ENCODE data around the gene MARCKSL1. TPM values are rescaled to one million over a fixed set of nuclear protein-coding genes. Genes with fewer than 3 reads are reported as not detected.

MARCKSL1 gene
- total and polyA plus RNA-seq, 4 donors = 4.7 to 34.7 (median 20.6) TPM

- Histone ChIP-seq H3K4me1 (ENCODE audit: control insufficient read depth in 1 of 2, insufficient read depth in 2 of 2, low read length in 2 of 2) (no peaks in the 10 kb centered on the region), H3K27me3 (ENCODE audit: control insufficient read depth in 1 of 2, insufficient read depth in 2 of 2, low read length in 1 of 2) (no peaks in the 10 kb centered on the region), H3K36me3 (ENCODE audit: control insufficient read depth in 1 of 2, insufficient read depth in 2 of 2, low read length in 1 of 2) (peaks cover 6 to 8% of the 10 kb centered on the region in 2 donors), H3K4me3 (ENCODE audit: low read length in 2 of 2) (no peak overlapping the region), H3K9me3 (ENCODE audit: control insufficient read depth, low read length) (no peaks in the 10 kb centered on the region), H3K27ac (ENCODE audit: low read depth in 1 of 2, low read length in 2 of 2) (no peak overlapping the region)
- no peak for DNase-seq
- intact Hi-C loops (cut with DNase I) = no loop called here
- WGBS, 2 donors = 79 to 83% methylated on average over 3 of the region's 3 CpGs
- ATAC-seq (ENCODE audit: low FRiP score) = no peak
Measured at GRCh38 chr1:32332290-32333079, 3.5 kb downstream of the MARCKSL1 start.

GRCh38 chr1:32331549-32331948 lies 4.5 kb downstream of the MARCKSL1 start:
- H3K27ac ChIP-seq (ENCODE audit: low read depth in 1 of 2, low read length in 2 of 2) = no peak overlapping the region
- 91 to 92% methylated on average over 12 of the region's 12 CpGs for WGBS, 2 donors
- H3K9me3 ChIP-seq (ENCODE audit: control insufficient read depth, low read length) = no peaks in the 10 kb centered on the region
- no peaks in the 10 kb centered on the region for H3K27me3 ChIP-seq (ENCODE audit: control insufficient read depth in 1 of 2, insufficient read depth in 2 of 2, low read length in 1 of 2)
- intact Hi-C loops (cut with DNase I) = no loop called here
- no peak for ATAC-seq (ENCODE audit: low FRiP score)
- DNase-seq = peak in 1 of 2 donors; percentile 26
- peaks cover 6 to 15% of the 10 kb centered on the region in 2 donors for H3K36me3 ChIP-seq (ENCODE audit: control insufficient read depth in 1 of 2, insufficient read depth in 2 of 2, low read length in 1 of 2)
- no peak overlapping the region for H3K4me3 ChIP-seq (ENCODE audit: low read length in 2 of 2)
- no peaks in the 10 kb centered on the region for H3K4me1 ChIP-seq (ENCODE audit: control insufficient read depth in 1 of 2, insufficient read depth in 2 of 2, low read length in 2 of 2)

GRCh38 chr1:32330558-32331151 lies 5.4 kb downstream of the MARCKSL1 start:
- Histone ChIP-seq H3K9me3 (ENCODE audit: control insufficient read depth, low read length) (no peaks in the 10 kb centered on the region), H3K4me3 (ENCODE audit: low read length in 2 of 2) (no peak overlapping the region), H3K4me1 (ENCODE audit: control insufficient read depth in 1 of 2, insufficient read depth in 2 of 2, low read length in 2 of 2) (no peaks in the 10 kb centered on the region), H3K27ac (ENCODE audit: low read depth in 1 of 2, low read length in 2 of 2) (no peak overlapping the region), H3K27me3 (ENCODE audit: control insufficient read depth in 1 of 2, insufficient read depth in 2 of 2, low read length in 1 of 2) (no peaks in the 10 kb centered on the region), H3K36me3 (ENCODE audit: control insufficient read depth in 1 of 2, insufficient read depth in 2 of 2, low read length in 1 of 2) (peaks cover 6 to 15% of the 10 kb centered on the region in 2 donors)
- WGBS, 2 donors = 86 to 93% methylated on average over 12 of the region's 12 CpGs
- intact Hi-C loops (cut with DNase I) = no loop called here
- ATAC-seq (ENCODE audit: low FRiP score) (no peak), DNase-seq (peak in 1 of 2 donors; percentile 53)

GRCh38 chr1:32329931-32330466 lies 6.0 kb downstream of the MARCKSL1 start:
- ATAC-seq (ENCODE audit: low FRiP score) (no peak), DNase-seq (no peak)
- WGBS, 2 donors = 86 to 93% methylated on average over 4 of the region's 4 CpGs
- Histone ChIP-seq H3K36me3 (ENCODE audit: control insufficient read depth in 1 of 2, insufficient read depth in 2 of 2, low read length in 1 of 2) (peaks cover 6 to 15% of the 10 kb centered on the region in 2 donors), H3K4me3 (ENCODE audit: low read length in 2 of 2) (no peak overlapping the region), H3K4me1 (ENCODE audit: control insufficient read depth in 1 of 2, insufficient read depth in 2 of 2, low read length in 2 of 2) (no peaks in the 10 kb centered on the region), H3K27ac (ENCODE audit: low read depth in 1 of 2, low read length in 2 of 2) (no peak overlapping the region), H3K9me3 (ENCODE audit: control insufficient read depth, low read length) (no peaks in the 10 kb centered on the region), H3K27me3 (ENCODE audit: control insufficient read depth in 1 of 2, insufficient read depth in 2 of 2, low read length in 1 of 2) (no peaks in the 10 kb centered on the region)
- intact Hi-C loops (cut with DNase I) = no loop called here

GRCh38 chr1:32327204-32327603 lies 8.8 kb downstream of the MARCKSL1 start:
- ATAC-seq (ENCODE audit: low FRiP score) (no peak), DNase-seq (peak in 1 of 2 donors; percentile 51)
- Histone ChIP-seq H3K36me3 (ENCODE audit: control insufficient read depth in 1 of 2, insufficient read depth in 2 of 2, low read length in 1 of 2) (peaks cover 6 to 10% of the 10 kb centered on the region in 2 donors), H3K4me1 (ENCODE audit: control insufficient read depth in 1 of 2, insufficient read depth in 2 of 2, low read length in 2 of 2) (no peaks in the 10 kb centered on the region), H3K9me3 (ENCODE audit: control insufficient read depth, low read length) (no peaks in the 10 kb centered on the region), H3K27me3 (ENCODE audit: control insufficient read depth in 1 of 2, insufficient read depth in 2 of 2, low read length in 1 of 2) (no peaks in the 10 kb centered on the region), H3K4me3 (ENCODE audit: low read length in 2 of 2) (no peak overlapping the region), H3K27ac (ENCODE audit: low read depth in 1 of 2, low read length in 2 of 2) (no peak overlapping the region)
- WGBS, 2 donors = 92 to 95% methylated on average over 11 of the region's 11 CpGs
- intact Hi-C loops (cut with DNase I) = no loop called here

- WGBS, 2 donors = 28 to 38% methylated on average over 5 of the region's 5 CpGs
- H3K27me3 ChIP-seq (ENCODE audit: control insufficient read depth in 1 of 2, insufficient read depth in 2 of 2, low read length in 1 of 2) = no peaks in the 10 kb centered on the region
- no peaks in the 10 kb centered on the region for H3K9me3 ChIP-seq (ENCODE audit: control insufficient read depth, low read length)
- H3K4me3 ChIP-seq (ENCODE audit: low read length in 2 of 2) = no peak overlapping the region
- intact Hi-C loops (cut with DNase I) = no loop called here
- H3K36me3 ChIP-seq (ENCODE audit: control insufficient read depth in 1 of 2, insufficient read depth in 2 of 2, low read length in 1 of 2) = peaks cover under 1 to 2% of the 10 kb centered on the region in 2 donors
- no peaks in the 10 kb centered on the region for H3K4me1 ChIP-seq (ENCODE audit: control insufficient read depth in 1 of 2, insufficient read depth in 2 of 2, low read length in 2 of 2)
- H3K27ac ChIP-seq (ENCODE audit: low read depth in 1 of 2, low read length in 2 of 2) = no peak overlapping the region
- DNase-seq = no peak
- no peak for ATAC-seq (ENCODE audit: low FRiP score)
Measured at GRCh38 chr1:32321712-32322291, 14.2 kb downstream of the MARCKSL1 start.

- 97 to 98% methylated on average over 10 of the region's 10 CpGs for WGBS, 2 donors
- intact Hi-C loops (cut with DNase I) = no loop called here
- Histone ChIP-seq H3K27ac (ENCODE audit: low read depth in 1 of 2, low read length in 2 of 2) (no peak overlapping the region), H3K27me3 (ENCODE audit: control insufficient read depth in 1 of 2, insufficient read depth in 2 of 2, low read length in 1 of 2) (no peaks in the 10 kb centered on the region), H3K4me3 (ENCODE audit: low read length in 2 of 2) (no peak overlapping the region), H3K4me1 (ENCODE audit: control insufficient read depth in 1 of 2, insufficient read depth in 2 of 2, low read length in 2 of 2) (no peaks in the 10 kb centered on the region), H3K36me3 (ENCODE audit: control insufficient read depth in 1 of 2, insufficient read depth in 2 of 2, low read length in 1 of 2) (peaks cover 2% of the 10 kb centered on the region in 2 donors), H3K9me3 (ENCODE audit: control insufficient read depth, low read length) (no peaks in the 10 kb centered on the region)
- DNase-seq = no peak
- ATAC-seq (ENCODE audit: low FRiP score) = no peak
Measured at GRCh38 chr1:32318127-32318869, 17.7 kb downstream of the MARCKSL1 start.

GRCh38 chr1:32316903-32317277 lies 19.1 kb downstream of the MARCKSL1 start:
- no peak for DNase-seq
- intact Hi-C loops (cut with DNase I) = no loop called here
- Histone ChIP-seq H3K4me3 (ENCODE audit: low read length in 2 of 2) (no peak overlapping the region), H3K27me3 (ENCODE audit: control insufficient read depth in 1 of 2, insufficient read depth in 2 of 2, low read length in 1 of 2) (no peaks in the 10 kb centered on the region), H3K36me3 (ENCODE audit: control insufficient read depth in 1 of 2, insufficient read depth in 2 of 2, low read length in 1 of 2) (peaks cover 2% of the 10 kb centered on the region in 2 donors), H3K4me1 (ENCODE audit: control insufficient read depth in 1 of 2, insufficient read depth in 2 of 2, low read length in 2 of 2) (no peaks in the 10 kb centered on the region), H3K9me3 (ENCODE audit: control insufficient read depth, low read length) (no peaks in the 10 kb centered on the region), H3K27ac (ENCODE audit: low read depth in 1 of 2, low read length in 2 of 2) (no peak overlapping the region)
- no peak for ATAC-seq (ENCODE audit: low FRiP score)
- WGBS, 2 donors = 71 to 79% methylated on average over 3 of the region's 3 CpGs

Measured in aorta (tissue), 5 donors.